Esophagus muscularis mucosa (tissue), 3 donors: ENCODE results near the gene SPEF1.

ENCODE experiments used
- POLR2A ChIP-seq: fragments of 450-650 bp; IDR thresholded peaks from one replicate; pipeline ENCODE4 v1.6.1; 2017; ENCODE audit warnings: antibody characterized with exemption, moderate library complexity, mild to moderate bottlenecking, low read depth
- POLR2AphosphoS5 ChIP-seq, 2 donors: sonication (generic); formaldehyde crosslinking; IDR thresholded peaks; one replicate each; pipeline ENCODE4 v1.6.1; 2017; ENCODE audit warnings: antibody characterized with exemption in 2 of 2
- TF ChIP-seq, protein P1 (sequence below), 3 experiments: fragments of 200-600 bp in 2 of 3; fragments of 450-650 bp in 1 of 3; sonication (generic) in 2 of 3; IDR thresholded peaks; one replicate each; pipeline ENCODE4 v1.5.1; 2017 to 2019; ENCODE audit warnings: antibody characterized with exemption in 3 of 3, mild to moderate bottlenecking in 2 of 3, moderate library complexity in 1 of 3

DNA sequence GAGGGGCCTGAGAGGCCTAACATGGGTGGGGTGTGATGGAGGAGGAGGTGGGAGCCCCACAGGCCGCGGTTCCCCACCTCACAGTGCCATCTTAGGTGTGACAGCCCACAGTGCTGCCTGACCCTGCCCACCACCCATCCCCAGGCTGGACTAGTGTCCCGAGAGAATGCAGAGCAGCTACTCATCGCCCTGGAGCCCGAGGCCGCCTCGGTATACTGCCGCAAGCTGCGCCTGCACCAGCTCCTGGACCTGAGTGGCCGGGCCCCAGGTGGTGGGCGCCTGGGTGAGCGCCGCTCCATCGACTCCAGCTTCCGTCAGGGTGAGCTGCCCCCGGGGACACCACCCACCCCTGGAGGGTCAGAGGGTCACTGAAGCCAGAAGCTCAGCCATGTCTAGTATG is 33.2 kb downstream of the SPEF1 start:
- TF ChIP-seq, protein P1, sequence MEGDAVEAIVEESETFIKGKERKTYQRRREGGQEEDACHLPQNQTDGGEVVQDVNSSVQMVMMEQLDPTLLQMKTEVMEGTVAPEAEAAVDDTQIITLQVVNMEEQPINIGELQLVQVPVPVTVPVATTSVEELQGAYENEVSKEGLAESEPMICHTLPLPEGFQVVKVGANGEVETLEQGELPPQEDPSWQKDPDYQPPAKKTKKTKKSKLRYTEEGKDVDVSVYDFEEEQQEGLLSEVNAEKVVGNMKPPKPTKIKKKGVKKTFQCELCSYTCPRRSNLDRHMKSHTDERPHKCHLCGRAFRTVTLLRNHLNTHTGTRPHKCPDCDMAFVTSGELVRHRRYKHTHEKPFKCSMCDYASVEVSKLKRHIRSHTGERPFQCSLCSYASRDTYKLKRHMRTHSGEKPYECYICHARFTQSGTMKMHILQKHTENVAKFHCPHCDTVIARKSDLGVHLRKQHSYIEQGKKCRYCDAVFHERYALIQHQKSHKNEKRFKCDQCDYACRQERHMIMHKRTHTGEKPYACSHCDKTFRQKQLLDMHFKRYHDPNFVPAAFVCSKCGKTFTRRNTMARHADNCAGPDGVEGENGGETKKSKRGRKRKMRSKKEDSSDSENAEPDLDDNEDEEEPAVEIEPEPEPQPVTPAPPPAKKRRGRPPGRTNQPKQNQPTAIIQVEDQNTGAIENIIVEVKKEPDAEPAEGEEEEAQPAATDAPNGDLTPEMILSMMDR (IDR thresholded peaks at IDR 0.05) = no peak
- TF ChIP-seq POLR2A (no peak), POLR2AphosphoS5 (IDR thresholded peaks at IDR 0.05) (no peak)
